ENCODE data around the gene MATN4.

MATN4 gene

DNA sequence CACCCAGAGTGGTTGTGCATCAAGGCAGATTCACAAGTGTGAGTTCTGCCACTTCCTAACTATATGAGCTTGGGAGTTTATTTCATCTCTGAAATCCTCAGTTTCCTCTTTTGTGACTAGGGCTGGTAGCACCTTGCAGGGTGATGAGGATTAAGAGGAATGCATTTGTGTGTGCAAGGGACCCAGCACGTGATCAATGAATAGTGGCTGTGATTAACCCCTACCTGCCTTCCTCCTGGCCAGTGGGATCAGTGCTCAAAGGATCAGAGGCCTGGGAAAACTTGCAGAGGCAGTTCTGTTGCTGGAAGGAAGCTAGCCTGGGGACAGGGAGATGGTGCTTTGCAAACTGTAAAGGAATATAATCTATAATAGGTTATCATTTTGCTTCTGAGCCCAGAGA, 32.9 kb upstream of the MATN4 start:
- DNase-seq (ENCODE audit: low spot score): no peak

DNA sequence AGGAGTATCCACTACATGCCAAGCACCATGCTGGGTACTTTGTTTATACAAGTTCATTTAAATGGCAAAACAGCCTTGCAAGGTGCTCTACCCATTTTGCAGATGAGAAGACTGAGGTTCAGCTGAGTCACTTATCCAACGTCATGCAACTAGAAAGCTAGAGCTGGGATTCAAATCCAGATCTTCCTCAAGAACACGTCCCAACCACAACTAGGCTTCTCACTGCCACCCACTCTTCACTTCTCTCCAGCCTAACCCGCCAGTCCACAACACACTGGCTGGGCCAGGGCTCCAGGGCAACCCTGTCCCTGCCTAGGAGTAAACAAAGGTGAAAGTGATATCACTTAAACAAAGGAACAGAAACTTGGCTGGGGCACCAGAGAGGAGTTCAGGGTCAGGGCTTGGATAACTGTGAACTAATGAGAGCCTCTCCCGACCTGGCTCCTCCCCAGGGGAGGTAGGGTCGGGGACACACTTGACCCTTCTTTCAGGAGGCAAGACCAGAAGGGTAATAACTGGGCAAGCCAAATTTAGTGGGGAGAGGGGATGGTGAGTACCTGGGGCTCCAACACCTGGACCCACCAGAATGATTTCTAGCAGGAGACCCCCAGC, 32.2 kb upstream of the MATN4 start:
- DNase-seq (ENCODE audit: low spot score): no peak

DNA sequence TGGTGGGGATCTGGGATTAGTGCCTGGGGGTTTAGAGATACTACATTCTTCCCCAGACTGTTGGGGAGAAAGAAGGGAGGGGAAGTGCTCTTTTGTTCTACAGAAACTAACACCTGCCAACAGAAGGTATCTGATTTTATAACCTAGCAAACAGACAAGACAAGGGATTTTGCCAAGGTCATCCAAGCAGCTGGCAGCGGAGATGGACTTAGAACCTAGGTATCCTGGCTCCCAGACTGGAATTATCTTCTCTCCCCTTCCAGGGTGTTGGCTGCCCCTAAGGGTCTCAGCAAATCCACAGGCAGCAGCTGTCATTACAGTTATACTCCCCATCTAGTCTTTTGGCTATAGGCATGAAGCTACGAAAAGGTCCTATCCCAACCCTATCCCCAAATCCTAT, 31.7 kb upstream of the MATN4 start:
- no peak for DNase-seq (ENCODE audit: low spot score)

DNA sequence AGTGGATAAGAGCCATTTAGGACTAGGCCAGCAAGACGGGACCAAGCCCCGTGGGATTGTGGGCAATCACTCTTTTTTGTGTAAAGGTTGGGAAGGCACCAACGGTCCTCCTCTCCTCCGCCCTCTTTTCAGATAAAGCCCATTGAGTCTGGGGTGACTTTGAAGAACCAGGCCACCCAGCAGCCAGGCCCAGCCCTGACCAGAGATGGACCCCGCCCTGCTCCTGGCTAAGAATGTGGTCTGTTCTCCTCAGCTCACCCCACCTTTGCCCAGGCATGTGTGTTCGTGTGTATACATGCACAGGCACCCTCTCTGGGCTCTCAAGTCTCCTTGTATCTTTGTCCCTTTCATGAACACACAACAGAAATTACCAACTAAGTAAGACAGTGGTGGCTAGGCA, 31.0 kb upstream of the MATN4 start:
- DNase-seq (ENCODE audit: low spot score): peak; percentile 54

DNA sequence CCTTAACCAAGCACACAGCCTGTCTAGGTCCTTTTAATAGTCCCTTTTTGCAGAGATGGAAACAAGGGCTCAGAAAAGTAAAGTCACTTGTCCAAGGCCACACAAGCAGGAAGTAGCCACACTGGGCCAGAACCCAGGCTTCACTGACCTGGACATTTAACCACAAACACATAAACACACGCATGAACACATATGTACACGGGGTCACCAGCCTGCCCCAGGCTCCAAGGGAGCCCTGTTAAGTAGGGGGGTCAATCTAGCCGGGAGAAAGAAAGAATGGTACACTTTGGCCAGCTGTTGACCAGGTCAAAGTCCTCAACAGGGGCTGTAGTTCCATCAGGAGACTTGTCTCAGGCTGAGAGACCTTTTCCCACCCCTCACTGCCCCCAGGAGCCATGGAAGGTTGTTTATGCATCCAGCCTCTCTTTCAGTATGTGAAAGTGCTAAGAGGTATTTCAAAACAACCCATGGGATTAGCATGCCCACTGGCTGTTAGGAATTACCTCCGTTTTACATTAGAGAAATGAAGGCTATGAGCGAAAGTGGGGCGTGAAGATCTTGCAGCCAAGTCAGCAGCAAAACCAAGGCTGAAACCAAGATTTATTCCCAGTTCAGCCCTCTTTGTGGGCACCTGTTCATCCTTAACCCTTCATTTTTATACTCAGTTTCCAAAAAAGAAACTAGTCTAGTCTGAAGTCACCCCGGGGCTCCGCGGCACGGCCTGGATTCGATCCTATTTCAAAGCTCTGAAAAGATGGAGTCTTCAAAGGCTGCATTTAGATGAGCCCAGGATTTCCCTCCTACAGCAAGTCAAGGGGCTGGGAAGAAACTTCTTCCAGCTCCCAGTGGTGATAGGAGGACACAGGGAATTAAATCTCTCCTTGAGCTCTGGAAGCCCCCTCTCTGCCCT, 30.3 kb upstream of the MATN4 start:
- DNase-seq (ENCODE audit: low spot score): no peak

DNA sequence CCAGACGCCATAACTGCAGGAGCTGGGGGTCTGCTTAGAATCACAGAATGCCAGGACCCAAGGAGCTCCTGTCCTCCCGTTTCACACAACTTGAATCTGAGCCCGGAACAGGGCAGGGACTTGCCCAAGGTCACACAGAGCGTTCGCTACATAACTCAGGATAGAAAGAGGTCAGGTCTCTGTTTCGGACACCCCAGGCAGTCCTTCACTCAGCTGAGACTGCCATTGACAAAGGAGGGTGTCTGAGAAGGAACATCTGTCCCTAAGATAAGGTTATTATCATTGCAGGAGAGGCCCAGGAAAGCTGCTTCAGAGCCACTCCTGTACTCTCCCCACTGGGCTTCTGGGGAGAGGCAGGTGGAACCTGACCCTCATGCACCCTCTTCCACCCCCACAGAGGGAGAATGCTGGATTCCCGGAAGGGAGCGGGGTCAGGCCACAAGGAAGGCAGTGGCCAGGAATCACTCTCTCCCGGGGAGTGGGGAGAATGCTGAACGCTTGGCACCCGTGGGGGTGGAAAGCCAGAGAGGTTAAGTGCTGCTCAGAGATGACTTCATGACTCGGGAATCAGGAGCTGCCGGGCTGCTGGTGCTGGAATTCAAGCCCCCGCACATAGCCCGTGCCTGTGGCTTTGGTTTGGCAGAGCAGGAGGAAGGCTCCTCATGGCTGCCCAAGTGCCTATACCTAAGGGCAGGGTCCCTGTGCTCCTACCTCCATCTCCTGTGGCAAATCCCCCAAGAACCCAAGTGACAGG, 29.4 kb upstream of the MATN4 start:
- no peak for DNase-seq (ENCODE audit: low spot score)

DNA sequence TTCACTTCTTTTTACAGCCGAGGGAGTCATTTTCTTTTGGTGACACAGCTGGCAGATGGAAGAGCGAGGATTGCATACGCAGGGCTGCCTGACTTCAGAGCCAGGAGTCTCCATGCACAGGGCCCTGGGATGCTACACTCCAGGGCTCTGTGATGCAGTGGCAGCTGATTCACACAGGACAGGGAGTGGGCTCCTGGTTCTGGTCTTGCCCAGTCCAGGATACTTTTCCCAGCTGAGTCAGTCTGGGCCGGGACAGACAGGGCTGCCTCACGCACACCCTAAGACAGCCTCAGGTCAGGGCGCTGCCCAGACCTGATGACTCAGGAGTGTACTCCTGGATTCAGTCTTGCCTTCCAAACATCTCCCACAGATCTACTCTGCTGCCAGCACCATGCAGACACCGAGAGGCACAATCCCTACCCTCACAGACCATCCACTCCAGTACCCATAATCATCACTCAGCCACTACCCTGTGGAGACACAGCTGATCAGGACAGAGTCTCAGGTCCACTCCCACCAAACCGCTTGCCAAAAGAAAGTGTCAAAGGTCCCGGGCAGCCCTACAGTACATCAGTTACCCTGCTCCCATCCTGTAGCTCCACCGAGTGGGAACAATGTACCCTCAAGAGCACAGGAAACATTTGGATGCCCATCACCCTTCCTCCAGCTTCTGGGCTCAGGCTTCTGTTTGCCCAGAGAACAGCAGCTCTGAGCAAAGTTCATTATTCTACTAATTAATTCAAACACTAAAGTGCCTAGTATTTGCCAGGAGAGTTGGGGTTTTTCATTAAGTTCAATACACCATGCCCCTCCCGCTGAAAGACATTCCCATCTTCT, 28.6 kb upstream of the MATN4 start:
- no peak for DNase-seq (ENCODE audit: low spot score)

DNA sequence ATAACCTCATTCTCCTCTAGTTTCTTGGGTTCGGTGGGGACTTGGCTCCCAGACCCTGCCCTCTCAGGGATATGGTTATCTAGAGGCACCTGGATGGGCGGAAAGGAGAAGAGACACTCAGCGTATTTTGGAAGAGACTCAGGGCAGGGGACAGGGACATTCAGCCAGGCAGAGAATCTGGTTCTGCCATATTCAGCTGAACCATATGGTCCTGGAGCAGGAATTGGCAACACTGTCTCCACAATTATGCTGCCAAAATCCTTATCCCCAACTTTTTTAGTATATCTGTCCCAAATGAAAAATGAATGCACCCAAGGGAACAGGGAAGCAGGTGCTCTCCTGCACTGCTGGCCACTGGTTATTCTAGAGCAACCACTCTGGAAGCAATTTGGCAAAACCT, 22.4 kb upstream of the MATN4 start:
- DNase-seq (ENCODE audit: low spot score): no peak

DNA sequence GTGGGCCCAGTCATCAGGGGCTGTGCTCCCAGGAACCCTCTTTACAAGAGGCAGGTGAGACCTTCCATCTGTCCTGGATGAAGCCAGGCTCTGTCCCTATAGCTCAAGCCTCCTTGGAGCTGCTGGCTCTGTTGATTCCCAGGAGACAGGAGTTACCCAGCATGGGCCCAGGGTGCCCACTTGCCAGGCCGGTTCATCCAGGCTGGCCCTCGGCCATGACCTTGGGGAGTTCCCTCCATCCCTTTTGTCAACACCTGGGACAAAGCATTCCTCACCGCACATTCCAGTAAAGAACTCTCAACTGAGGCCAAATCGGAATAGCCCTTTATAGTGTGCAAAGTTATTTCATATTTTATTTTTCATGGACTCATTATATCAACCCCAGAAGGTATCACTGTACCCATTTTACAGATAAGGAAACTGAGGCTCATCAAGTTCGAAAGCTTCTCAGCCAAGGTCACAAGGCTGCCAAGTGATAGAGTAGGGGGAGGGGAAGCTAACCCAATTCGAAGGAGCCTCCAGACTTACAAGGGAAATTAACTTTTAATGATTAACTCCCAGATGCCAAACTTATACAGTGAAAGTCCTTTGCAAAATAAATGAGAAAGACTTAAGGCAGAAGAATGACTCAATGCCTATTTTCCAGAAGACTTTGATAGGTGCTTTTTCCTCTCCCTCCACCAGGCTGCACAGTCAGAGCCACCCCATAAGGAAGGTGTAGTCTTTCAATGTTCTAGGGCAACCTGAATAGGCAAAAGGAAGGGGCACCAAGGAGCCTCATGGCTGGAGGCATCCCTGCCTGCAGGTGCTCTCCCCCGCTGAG, 21.6 kb upstream of the MATN4 start:
- no peak for DNase-seq (ENCODE audit: low spot score)

DNA sequence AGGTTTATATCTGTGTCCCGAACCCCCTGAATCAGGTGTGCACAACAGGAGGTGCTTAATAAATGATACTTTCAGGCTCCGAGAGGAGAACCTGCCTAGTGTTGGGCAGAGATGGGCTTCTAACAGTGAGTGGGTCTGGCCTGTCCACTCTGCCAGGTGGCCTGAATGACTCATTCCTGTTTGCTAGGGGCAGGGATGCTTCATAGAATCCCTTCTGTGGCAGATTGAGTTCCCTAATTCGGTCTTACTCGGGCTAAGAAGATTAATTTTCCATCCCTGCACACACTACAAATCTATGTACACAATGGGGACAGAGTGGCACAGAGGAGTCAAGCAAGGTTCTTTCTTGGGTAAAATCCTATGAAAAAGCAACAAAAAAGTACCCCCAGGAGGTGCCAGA, 20.4 kb upstream of the MATN4 start:
- no peak for DNase-seq (ENCODE audit: low spot score)

DNA sequence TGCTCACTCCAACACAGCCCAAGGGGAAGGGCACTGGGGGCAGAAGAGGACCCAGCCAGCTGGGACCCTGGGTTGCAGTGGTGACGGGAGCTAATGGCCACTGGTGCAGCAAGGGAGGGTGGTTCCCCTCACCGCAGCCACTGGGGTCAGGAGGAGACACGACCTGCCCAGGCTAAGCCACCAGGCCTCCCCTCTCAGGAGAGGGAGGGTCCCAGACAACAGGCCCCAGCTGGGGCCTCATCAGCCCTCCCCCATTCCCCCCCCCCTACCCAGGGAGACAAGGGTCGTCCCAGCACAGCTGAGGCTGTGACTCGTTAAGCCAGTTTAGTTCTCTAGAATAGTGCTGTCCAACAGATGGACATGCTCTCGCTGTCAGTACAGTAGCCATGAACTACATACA, 17.3 kb upstream of the MATN4 start:
- DNase-seq (ENCODE audit: low spot score): no peak

DNA sequence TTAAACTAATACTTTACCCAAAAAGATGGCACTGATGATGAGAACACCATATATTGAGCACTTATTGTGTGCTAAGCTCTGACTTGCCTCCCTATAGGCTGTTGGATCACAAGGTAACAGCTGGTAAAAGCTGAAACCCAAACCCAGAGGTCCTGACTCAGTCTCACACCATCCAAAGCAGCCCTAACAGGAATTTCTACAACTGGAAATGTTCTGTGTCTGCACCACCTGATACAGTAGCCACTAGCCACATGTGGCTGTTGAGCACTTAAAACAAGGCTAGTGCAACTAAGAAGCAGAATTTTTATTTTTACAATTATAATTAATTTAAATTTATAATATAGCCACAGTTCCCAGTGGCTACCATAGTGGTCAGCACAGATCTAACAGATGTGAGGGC, 15.6 kb upstream of the MATN4 start:
- no peak for DNase-seq (ENCODE audit: low spot score)

DNA sequence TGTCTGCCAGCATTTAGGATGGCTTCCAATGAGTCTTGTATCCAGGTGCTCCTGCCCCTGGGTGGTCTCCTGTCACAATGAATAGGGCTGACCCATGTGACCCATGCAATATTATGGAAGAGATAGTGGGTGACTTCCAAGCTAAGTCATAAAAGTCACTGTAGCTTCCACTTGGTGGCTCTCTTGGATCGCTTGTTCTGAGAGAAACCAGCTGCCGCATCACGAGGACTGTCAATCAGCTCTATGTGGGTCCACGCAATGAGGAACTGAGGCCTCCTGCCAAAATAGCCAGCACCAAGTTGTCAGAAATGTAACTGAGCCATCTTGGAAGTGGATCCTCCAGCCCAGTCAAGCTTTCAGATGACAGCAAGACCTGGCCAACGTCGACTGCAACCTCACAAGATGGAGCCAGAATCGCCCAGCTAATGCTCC, 14.9 kb upstream of the MATN4 start:
- no peak for DNase-seq (ENCODE audit: low spot score)

DNA sequence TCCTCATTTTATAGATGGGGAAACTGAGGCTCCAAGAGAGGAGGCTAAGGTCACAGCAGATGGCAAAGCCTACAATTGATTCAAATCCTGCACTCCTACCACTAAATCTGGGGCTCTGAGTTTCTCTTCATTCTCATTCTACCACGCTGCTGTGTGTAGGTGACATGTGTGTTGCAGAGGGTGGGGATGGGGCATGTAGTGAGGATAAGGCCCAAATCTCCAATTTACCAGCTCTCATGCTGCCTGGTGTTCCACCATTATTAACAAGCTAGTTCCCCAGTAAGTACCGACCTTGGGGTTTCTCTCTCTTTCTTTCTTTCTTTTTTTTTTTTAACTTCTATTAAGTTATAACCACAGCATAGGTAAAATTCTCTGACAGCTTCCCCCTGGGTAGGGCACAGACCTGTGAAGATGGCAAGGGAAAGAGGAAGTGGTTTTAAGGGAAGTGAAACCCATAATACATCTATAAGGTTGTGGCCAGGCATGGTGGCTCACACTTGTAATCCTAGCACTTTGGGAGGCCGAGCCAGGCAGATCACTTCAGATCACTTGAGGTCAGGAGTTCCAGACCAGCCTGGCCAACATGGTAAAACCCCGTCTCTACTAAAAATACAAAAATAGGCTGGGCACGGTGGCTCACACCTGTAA, 13.0 kb upstream of the MATN4 start:
- DNase-seq (ENCODE audit: low spot score): no peak

DNA sequence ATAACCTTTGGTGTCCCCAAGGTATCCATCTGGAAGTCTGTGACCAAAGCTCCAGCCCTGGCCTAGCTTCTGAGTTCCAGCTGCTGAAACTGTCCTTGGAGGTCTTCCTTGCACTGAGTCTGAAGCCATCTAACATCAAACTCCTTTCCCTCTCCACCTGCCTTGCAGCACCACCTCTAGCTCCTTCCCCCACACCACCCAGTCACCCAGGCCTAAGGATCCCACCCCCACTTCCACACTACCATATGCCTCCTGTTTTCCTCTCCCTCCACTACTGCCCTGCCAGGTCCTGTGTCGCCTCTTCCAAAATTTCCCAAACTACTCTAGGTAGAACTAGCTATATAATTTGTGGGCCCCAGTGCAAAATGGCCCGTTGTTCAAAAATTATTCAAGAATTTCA, 10.8 kb upstream of the MATN4 start:
- no peak for DNase-seq (ENCODE audit: low spot score)

DNA sequence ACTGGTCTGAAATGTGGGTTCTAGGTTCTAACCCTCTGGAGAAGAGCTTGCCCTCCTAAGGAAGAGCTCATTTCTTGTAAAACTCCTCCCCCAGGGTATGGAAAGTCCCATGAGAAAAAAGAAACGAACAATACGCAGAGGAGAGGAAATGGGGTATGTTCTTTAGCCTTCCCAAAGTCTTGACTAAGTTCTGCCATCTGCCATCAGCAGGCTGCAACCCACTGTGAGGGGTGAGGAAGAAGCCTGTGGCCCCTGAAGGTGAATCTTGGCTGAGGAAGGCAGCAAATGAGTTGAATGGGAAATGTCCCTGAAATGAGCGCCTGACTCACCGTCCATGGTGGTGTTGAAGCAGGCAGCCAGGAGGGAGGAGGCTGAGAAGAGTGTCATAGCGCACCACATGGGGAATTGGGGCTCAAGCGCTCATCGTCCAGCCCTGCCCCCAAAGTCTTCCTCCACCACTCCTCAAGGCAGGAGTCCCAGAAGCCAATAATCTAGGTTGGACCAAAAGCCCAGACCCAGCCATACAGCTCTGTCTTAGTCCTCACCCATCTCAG, 10.4 kb upstream of the MATN4 start:
- DNase-seq (ENCODE audit: low spot score): no peak

DNA sequence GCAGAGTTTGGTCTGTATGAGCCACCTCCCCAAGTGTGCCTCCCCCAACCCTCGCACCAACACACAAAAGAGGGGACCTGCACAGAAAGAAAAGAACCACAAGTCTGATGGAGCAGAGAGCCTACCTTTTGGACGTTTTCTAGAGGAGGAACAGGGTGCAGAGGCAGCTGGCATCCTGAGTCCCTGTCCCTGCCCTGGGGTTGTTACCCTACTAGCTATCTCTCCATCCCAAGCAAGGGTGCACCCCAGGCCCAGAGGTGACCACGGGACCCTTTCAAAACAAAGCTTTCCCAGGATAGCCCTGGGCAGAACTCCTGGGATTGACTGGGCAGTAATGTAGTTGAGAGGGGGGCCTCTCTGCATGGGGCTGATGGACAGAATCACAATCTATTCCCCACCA, 9.7 kb upstream of the MATN4 start:
- DNase-seq (ENCODE audit: low spot score): no peak

DNA sequence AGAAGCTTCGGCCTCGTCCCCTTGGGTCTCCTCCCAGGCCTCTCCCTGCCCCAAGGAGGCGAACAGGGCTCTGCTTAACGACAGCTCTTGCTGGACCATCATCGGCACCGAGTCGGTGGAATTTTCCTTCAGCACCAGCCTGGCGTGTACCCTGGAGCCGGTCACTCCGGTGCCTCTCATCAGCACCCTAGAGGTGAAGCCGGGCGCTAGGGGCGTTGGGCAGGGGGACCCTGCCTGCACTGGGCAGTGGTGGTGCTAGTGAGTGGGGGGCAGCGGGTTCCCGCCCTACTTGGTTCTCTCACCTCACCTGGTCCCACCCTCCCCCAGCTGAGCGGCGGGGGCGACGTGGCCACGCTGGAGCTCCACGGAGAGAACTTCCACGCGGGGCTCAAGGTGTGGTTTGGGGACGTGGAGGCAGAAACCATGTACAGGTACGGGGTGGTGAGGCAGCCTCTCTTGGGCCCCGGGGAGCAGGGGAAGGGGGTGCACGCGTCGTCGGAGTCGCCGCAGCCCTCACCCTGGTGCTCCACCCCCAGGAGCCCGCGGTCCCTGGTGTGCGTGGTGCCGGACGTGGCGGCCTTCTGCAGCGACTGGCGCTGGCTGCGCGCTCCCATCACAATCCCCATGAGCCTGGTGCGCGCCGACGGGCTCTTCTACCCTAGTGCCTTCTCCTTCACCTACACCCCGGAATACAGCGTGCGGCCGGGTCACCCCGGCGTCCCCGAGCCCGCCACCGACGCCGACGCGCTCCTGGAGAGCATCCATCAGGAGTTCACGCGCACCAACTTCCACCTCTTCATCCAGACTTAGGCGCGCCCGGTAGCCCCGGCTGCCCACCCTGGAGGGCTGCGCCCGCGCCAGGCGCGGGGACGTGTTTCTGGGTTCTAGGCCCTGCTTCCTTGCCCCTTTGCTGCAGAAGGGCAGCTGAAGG, 8.3 kb upstream of the MATN4 start:
- no peak for DNase-seq (ENCODE audit: low spot score)

DNA sequence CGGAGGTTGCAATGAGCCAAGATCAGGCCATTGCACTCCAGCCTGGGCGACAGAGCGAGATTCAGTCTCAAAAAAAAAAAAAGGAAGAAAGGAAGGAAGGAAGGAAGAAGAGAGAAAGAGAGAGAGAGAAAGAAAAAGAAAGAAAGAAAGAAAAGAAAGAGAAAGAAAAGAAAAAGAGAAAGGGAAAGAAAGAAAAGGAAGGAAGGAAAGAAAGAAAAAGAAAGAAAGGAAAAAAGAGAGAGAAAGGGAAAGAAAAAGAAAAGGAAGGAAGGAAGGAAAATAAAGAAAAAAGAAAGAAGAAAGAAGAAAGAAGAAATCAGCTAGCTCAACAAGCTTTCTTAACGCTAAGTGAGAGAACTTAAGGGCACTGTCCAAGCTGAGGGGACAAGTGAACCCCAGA, 7.6 kb upstream of the MATN4 start:
- no peak for DNase-seq (ENCODE audit: low spot score)
